Measurements from ENCODE around the gene XXYLT1. TPM values are rescaled to one million over a fixed set of nuclear protein-coding genes. Genes with fewer than 3 reads are reported as not detected.

The XXYLT1 gene
- polyA plus RNA-seq, 2 of the 4 experiments (the other 2 are of a cell fraction), result 11.9 to 12.0 TPM

DNA sequence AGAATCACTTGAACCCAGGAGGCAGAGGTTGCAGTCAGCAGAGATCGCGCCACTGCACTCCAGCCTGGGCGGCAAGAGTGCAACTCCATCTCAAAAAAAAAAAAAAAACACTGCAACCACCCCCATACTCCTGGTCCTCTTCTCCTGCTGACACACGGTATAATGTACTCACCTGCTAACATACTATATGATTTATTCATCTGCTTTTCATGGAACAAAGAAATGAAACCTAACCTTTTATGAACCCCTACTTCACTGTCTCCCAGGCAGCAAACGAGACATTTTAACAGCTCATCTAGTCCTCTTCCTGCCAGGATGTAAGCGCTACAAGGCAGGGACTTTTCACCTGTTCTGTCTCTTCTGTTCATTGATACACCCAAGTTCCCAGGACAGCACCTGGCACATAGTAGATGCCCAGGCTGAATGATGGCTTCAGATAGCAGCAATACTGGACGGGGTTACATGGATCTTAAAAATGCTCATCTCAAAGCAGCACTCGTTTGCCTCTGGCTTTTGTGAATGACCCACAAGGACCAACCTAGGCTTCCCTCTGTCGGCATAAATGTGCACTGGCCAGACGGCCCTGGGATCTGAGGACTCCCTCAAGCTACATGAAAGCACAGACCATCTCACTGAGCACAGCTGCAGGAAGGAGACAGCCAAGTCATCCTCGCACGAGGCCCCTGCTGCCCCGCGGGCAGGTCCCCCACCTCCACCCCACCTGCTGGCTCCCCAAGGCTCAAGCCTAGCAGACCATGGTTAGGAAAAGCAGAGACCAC is 20.3 kb downstream of the XXYLT1 start:
- ATAC-seq, result no peak
- no peaks in the 10 kb centered on the region for H3K4me1 ChIP-seq
- no peak for TF ChIP-seq MYC (IDR thresholded peaks at IDR 0.05; ENCODE audit: borderline replicate concordance, low read length)
- TF ChIP-seq, protein P1, sequence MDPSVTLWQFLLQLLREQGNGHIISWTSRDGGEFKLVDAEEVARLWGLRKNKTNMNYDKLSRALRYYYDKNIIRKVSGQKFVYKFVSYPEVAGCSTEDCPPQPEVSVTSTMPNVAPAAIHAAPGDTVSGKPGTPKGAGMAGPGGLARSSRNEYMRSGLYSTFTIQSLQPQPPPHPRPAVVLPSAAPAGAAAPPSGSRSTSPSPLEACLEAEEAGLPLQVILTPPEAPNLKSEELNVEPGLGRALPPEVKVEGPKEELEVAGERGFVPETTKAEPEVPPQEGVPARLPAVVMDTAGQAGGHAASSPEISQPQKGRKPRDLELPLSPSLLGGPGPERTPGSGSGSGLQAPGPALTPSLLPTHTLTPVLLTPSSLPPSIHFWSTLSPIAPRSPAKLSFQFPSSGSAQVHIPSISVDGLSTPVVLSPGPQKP (IDR thresholded peaks at IDR 0.05; ENCODE audit: low read depth, low read length), result no peak
- TF ChIP-seq, protein P2, sequence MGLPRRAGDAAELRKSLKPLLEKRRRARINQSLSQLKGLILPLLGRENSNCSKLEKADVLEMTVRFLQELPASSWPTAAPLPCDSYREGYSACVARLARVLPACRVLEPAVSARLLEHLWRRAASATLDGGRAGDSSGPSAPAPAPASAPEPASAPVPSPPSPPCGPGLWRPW (IDR thresholded peaks at IDR 0.05), result no peak
- TF ChIP-seq, protein P3, sequence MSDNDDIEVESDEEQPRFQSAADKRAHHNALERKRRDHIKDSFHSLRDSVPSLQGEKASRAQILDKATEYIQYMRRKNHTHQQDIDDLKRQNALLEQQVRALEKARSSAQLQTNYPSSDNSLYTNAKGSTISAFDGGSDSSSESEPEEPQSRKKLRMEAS (IDR thresholded peaks at IDR 0.05), result no peak
- no peak for TF ChIP-seq JUN (IDR thresholded peaks at IDR 0.05)
- no peak for TF ChIP-seq PHF8 (IDR thresholded peaks at IDR 0.05; ENCODE audit: borderline replicate concordance, low read depth)
- TF ChIP-seq SMC3 (IDR thresholded peaks at IDR 0.05), result no peak
- no peak for TF ChIP-seq RNF2 (IDR thresholded peaks at IDR 0.05; ENCODE audit: borderline replicate concordance, low read depth)
- TF ChIP-seq, protein P4, sequence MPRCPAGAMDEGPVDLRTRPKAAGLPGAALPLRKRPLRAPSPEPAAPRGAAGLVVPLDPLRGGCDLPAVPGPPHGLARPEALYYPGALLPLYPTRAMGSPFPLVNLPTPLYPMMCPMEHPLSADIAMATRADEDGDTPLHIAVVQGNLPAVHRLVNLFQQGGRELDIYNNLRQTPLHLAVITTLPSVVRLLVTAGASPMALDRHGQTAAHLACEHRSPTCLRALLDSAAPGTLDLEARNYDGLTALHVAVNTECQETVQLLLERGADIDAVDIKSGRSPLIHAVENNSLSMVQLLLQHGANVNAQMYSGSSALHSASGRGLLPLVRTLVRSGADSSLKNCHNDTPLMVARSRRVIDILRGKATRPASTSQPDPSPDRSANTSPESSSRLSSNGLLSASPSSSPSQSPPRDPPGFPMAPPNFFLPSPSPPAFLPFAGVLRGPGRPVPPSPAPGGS (IDR thresholded peaks at IDR 0.05), result no peak
- TF ChIP-seq RFX5 (IDR thresholded peaks at IDR 0.05), result no peak
- 88% methylated on average over 9 of the region's 14 CpGs for WGBS (ENCODE audit: missing lambda C conversion rate)
- no peak overlapping the region for H3K4me2 ChIP-seq
- no peaks in the 10 kb centered on the region for H3K9me3 ChIP-seq
- no peak overlapping the region for H3K27ac ChIP-seq
- no peak for DNase-seq (ENCODE audit: low read depth in 1 of 2, low spot score in 1 of 2)
- no peak for FAIRE-seq
- CTCF ChIA-PET, result interaction anchor here (0.9 to 2.1 kb wide), 4 partner anchors 10 to 568 kb away, joined by 3 to 9 read pairs (median 5); partner anchors contain the start of gene XXYLT1
- POLR2A ChIA-PET, result no interaction called here
- H3K4me3 ChIP-seq, result no peak overlapping the region

DNA sequence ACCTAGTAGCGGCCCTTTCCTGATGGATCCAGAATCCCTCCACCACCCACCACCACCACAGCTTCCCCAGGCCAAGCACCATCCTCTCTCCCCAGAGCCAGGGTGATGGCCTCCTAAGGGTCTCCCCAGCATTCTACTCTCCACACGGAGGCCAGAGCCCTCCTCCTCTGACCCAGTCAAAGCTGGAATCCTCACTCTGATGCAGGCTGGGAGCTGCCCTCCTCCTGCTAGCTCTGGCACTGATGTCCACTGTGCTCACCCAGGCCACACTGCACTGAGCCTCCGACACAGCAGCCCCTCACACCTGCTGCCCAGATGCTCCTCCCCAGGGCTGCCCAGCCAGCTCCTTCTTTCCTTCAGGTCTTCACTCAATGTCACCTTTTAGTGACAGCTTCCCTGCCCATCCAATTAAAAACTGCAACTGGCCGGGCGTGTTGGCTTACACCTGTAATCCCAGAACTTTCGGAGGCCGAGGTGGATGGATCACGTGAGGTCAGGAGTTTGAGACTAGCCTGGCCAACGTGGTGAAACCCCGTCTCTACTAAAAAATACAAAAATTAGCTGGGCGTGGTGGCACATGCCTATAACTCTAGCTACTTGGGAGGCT is 21.0 kb downstream of the XXYLT1 start:
- ChIA-PET POLR2A (no interaction called here), CTCF (interaction anchor here (0.9 to 2.1 kb wide), 3 partner anchors 11 to 272 kb away, joined by 3 to 9 read pairs (median 4); partner anchors contain the start of gene XXYLT1)
- FAIRE-seq (no peak), DNase-seq (ENCODE audit: low read depth in 1 of 2, low spot score in 1 of 2) (no peak), ATAC-seq (no peak)
- no peaks in the 10 kb centered on the region for H3K9me3 ChIP-seq
- H3K4me1 ChIP-seq, result no peaks in the 10 kb centered on the region
- 83% methylated on average over 5 of the region's 11 CpGs for WGBS (ENCODE audit: missing lambda C conversion rate)
- H3K27ac ChIP-seq, result no peak overlapping the region
- TF ChIP-seq ZFP36 (IDR thresholded peaks at IDR 0.05; ENCODE audit: borderline replicate concordance, partially characterized antibody) (no peak), ESRRA (IDR thresholded peaks at IDR 0.05; ENCODE audit: borderline replicate concordance, low read length) (no peak), MAFK (IDR thresholded peaks at IDR 0.05; ENCODE audit: partially characterized antibody) (no peak), KDM5A (IDR thresholded peaks at IDR 0.05) (no peak), JUN (IDR thresholded peaks at IDR 0.05) (no peak), HDAC2 (IDR thresholded peaks at IDR 0.05) (no peak)
- no peak overlapping the region for H3K4me3 ChIP-seq
- H3K4me2 ChIP-seq, result no peak overlapping the region

DNA sequence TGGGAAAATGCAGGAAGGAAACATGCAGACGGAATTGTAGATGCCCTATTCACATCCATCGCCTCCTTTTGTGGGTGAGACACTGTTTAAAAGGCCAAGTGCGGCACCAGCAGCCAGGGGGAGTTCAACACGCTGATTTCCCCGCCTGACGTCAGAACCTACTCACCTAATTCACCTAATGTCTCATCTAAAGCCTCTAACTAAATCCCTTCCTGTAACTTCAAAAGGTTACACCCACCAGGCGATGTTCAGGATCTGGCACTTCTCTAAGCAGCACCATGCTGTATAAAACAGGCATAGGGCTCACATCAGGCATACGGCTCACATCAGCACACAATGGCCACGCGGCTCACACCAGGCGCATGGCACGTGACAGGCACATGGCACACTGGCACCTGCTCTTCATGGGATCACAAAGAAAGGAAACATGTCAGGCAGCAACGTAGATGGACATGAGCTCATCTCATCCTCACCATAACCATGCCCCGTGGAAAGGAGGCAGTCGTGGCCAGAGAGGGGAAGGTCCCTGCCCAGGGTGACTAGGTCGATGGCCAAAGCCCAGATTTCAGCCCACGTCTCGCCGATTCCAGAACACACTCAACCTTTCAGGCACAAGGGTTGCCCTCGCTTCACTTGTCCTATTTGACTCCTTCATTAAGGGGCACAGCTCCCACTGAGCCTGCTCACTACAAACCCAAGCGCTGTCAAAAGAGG is 21.7 kb downstream of the XXYLT1 start:
- H3K4me1 ChIP-seq, result no peaks in the 10 kb centered on the region
- FAIRE-seq, result no peak
- CTCF ChIA-PET, result interaction anchor here (0.9 to 2.1 kb wide), 3 partner anchors 12 to 273 kb away, joined by 3 to 9 read pairs (median 4); partner anchors contain the start of gene XXYLT1

More for the DNA sequence above, 21.7 kb downstream of the XXYLT1 start:
- Histone ChIP-seq H3K27ac (no peak overlapping the region), H3K4me3 (no peak overlapping the region), H3K9me3 (no peaks in the 10 kb centered on the region), H3K4me2 (no peak overlapping the region)
- POLR2A ChIA-PET, result no interaction called here
- ATAC-seq (no peak), DNase-seq (ENCODE audit: low read depth in 1 of 2, low spot score in 1 of 2) (no peak)
- 86% methylated on average over 21 of the region's 21 CpGs for WGBS (ENCODE audit: missing lambda C conversion rate)
- no peak for TF ChIP-seq SMC3 (IDR thresholded peaks at IDR 0.05)
- TF ChIP-seq, protein P5, sequence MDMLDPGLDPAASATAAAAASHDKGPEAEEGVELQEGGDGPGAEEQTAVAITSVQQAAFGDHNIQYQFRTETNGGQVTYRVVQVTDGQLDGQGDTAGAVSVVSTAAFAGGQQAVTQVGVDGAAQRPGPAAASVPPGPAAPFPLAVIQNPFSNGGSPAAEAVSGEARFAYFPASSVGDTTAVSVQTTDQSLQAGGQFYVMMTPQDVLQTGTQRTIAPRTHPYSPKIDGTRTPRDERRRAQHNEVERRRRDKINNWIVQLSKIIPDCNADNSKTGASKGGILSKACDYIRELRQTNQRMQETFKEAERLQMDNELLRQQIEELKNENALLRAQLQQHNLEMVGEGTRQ (IDR thresholded peaks at IDR 0.05), result no peak
- no peak for TF ChIP-seq HOXB13 (CRISPR knock-in tag; IDR thresholded peaks at IDR 0.05; ENCODE audit: low read depth)
- no peak for TF ChIP-seq RAD21 (conservative IDR thresholded peaks at IDR 0.05 in 1 of 2, IDR thresholded peaks at IDR 0.05 in 1 of 2)
- TF ChIP-seq, protein P6, sequence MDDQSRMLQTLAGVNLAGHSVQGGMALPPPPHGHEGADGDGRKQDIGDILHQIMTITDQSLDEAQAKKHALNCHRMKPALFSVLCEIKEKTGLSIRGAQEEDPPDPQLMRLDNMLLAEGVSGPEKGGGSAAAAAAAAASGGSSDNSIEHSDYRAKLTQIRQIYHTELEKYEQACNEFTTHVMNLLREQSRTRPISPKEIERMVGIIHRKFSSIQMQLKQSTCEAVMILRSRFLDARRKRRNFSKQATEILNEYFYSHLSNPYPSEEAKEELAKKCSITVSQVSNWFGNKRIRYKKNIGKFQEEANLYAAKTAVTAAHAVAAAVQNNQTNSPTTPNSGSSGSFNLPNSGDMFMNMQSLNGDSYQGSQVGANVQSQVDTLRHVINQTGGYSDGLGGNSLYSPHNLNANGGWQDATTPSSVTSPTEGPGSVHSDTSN (IDR thresholded peaks at IDR 0.05), result no peak
- TF ChIP-seq ZNF302 (CRISPR knock-in tag; IDR thresholded peaks at IDR 0.05), result no peak
- no peak for TF ChIP-seq POLR2AphosphoS2 (conservative IDR thresholded peaks at IDR 0.05; ENCODE audit: low read length)
- no peak for TF ChIP-seq FOSB (CRISPR knock-in tag; IDR thresholded peaks at IDR 0.05)
- TF ChIP-seq, protein P3 (IDR thresholded peaks at IDR 0.05), result no peak
- no peak for TF ChIP-seq BHLHE40 (IDR thresholded peaks at IDR 0.05; ENCODE audit: low read depth, low read length)
- TF ChIP-seq RFX5 (IDR thresholded peaks at IDR 0.05), result no peak

Data from A549 (cell line).